ENCODE measurements around the gene ARHGEF1. TPM values are rescaled to one million over a fixed set of nuclear protein-coding genes. Genes with fewer than 3 reads are reported as not detected.

ARHGEF1 gene
- total and polyA plus RNA-seq, 2 donors (not counting 1 experiment from before 2014, with no cell fraction given), result 646 to 886 TPM

DNA sequence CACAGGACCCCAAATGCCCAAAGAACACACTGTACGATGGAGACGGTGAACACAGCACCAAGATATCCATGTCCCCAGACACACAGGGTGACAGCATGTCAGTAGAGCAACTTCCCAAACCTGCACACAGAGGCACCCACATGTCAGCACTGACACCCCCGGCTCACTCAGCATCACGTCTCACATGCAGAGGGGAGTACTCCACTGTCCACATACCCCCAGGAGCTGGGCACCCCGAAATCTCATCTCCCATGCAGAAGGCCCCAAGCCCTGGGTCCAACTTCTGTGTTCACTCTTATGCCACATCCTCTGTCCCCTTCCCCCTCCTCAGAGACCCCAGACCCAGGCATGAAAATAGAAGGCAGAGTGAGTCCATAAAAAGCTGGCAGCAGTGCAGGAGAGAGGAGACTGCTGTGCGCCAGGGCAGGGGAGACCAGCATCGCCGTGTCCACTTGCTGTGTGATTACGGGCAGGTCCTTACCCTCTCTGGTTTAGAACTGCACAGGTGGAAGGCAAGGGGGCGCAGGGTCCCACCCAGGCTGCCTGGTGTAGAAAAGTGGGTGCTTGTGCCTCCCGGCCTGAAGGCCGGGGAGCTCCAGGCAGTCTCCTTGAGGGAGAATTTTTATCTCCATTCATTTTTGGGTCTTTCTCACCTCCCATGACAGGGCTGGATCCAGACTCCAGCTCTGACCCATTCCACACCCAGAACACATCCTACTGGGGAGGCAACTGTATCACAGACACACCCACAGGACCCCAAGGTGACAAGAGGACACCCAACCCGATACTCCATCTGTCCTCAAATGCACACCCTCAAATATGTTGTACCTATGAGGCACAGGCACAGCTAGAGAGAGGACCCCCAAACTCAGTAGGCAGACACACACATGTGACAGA is 28.3 kb downstream of the ARHGEF1 start:
- H3K27me3 Mint-ChIP-seq, result peaks cover 18% of the 10 kb centered on the region
- ChIA-PET CTCF (interaction anchor here (0.8 to 2.0 kb wide), 9 partner anchors 15 to 46 kb away, joined by 3 to 7 read pairs (median 4); no protein-coding TSS in a partner anchor), POLR2A (interaction anchor here (0.7 to 1.7 kb wide), 10 partner anchors 8 to 52 kb away, joined by 3 to 8 read pairs (median 4); partner anchors contain the start of genes ARHGEF1, CD79A and RPS19)
- peaks cover 0 to 11% (median 0%) of the 10 kb centered on the region in 3 donors for H3K9me3 ChIP-seq (ENCODE audit: control extremely low read depth in 1 of 3, control insufficient read depth in 2 of 3, insufficient read depth in 1 of 3, low read length in 2 of 3)
- H3K4me1 ChIP-seq (ENCODE audit: control insufficient read depth in 2 of 2, insufficient read depth in 2 of 2, low read length in 2 of 2), result peaks cover 40 to 45% of the 10 kb centered on the region in 2 donors
- H3K9ac ChIP-seq (ENCODE audit: low read length), result no peak overlapping the region
- H3K79me2 ChIP-seq (ENCODE audit: control insufficient read depth, insufficient read depth, low read length), result no peaks in the 10 kb centered on the region
- H2AFZ ChIP-seq (ENCODE audit: insufficient read depth, low read depth, low read length, poor library complexity, severe bottlenecking), result no peak overlapping the region
- no peaks in the 10 kb centered on the region for H3K9me3 Mint-ChIP-seq (ENCODE audit: insufficient read depth)
- peak overlapping the region; percentile 54 for H3K4me3 Mint-ChIP-seq
- 77% methylated on average over 13 of the region's 13 CpGs for WGBS (ENCODE audit: insufficient coverage)
- no peak overlapping the region for H3K4me3 ChIP-seq (ENCODE audit: control extremely low read depth in 1 of 5, extremely low read depth in 1 of 5, insufficient read depth in 1 of 5, low read depth in 2 of 5, low read length in 4 of 5)
- no peak for ATAC-seq (ENCODE audit: low read depth)
- H3K27ac Mint-ChIP-seq, result peak overlapping the region; percentile 59
- intact Hi-C loops (cut with micrococcal nuclease), result no loop called here
- no peak for DNase-seq
- H3K4me1 Mint-ChIP-seq, result peaks cover 39% of the 10 kb centered on the region
- TF ChIP-seq, protein P1, sequence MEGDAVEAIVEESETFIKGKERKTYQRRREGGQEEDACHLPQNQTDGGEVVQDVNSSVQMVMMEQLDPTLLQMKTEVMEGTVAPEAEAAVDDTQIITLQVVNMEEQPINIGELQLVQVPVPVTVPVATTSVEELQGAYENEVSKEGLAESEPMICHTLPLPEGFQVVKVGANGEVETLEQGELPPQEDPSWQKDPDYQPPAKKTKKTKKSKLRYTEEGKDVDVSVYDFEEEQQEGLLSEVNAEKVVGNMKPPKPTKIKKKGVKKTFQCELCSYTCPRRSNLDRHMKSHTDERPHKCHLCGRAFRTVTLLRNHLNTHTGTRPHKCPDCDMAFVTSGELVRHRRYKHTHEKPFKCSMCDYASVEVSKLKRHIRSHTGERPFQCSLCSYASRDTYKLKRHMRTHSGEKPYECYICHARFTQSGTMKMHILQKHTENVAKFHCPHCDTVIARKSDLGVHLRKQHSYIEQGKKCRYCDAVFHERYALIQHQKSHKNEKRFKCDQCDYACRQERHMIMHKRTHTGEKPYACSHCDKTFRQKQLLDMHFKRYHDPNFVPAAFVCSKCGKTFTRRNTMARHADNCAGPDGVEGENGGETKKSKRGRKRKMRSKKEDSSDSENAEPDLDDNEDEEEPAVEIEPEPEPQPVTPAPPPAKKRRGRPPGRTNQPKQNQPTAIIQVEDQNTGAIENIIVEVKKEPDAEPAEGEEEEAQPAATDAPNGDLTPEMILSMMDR (IDR thresholded peaks at IDR 0.05), result no peak
- TF ChIP-seq EZH2 (IDR thresholded peaks at IDR 0.05; ENCODE audit: borderline replicate concordance, insufficient read depth, low read depth, low read length, poor library complexity, severe bottlenecking), result no peak
- no peak overlapping the region for H3K27ac ChIP-seq (ENCODE audit: low read length in 2 of 2)
- H4K20me1 ChIP-seq (ENCODE audit: control insufficient read depth, insufficient read depth, low read length, poor library complexity, severe bottlenecking), result peaks cover 76% of the 10 kb centered on the region
- H3K36me3 ChIP-seq (replicated peaks in 1 of 2; ENCODE audit: control extremely low read depth in 1 of 2, control insufficient read depth in 1 of 2, extremely low read depth in 1 of 2, insufficient read depth in 2 of 2, low read length in 1 of 2), result peaks cover 0 to 11% of the 10 kb centered on the region in 2 experiments
- H3K4me2 ChIP-seq (replicated peaks; ENCODE audit: low read depth, low read length, poor library complexity, severe bottlenecking), result peak overlapping the region; percentile 58
- peaks cover 0 to 39% (median 27%) of the 10 kb centered on the region in 4 experiments for H3K27me3 ChIP-seq (replicated peaks in 1 of 4; ENCODE audit: control extremely low read depth in 1 of 4, control insufficient read depth in 3 of 4, insufficient read depth in 4 of 4, low read length in 3 of 4)
